Forelimb muscle (tissue), 1 donor: Measurements from ENCODE around the gene ODAD3. TPM values are rescaled to one million over a fixed set of nuclear protein-coding genes. Genes with fewer than 3 reads are reported as not detected.
"Not testable (repeated sequence)": the region's sequence is repeated elsewhere in the genome, so short reads cannot be mapped to it uniquely, and the experiment has no call there.

Experiments used
- DNase-seq: peaks from one replicate; pipeline ENCODE4 v3.0.0-alpha.2; 2013; ENCODE audit warnings: low read depth
- polyA plus RNA-seq: library from polyadenylated mRNA; unstranded; fragments of 120-200 nt; gene quantifications from one replicate; pipeline ENCODE4 v1.2.1, GENCODE V29; 2013; ENCODE audit not compliant: insufficient read length

The ODAD3 gene
- polyA plus RNA-seq, 1 donor = 0.20 TPM

- no peak for DNase-seq
These were observed 3.0 kb upstream of the ODAD3 start for GRCh38 chr19:11437955-11438354.

- no peak for DNase-seq
These were observed 952 bp upstream of the ODAD3 start for GRCh38 chr19:11435833-11436313.

- no peak for DNase-seq
These were observed 241 bp downstream of the ODAD3 start for GRCh38 chr19:11434703-11435056.

GRCh38 chr19:11433526-11433925, 1.4 kb downstream of the ODAD3 start:
- not testable (repeated sequence) for DNase-seq

GRCh38 chr19:11426656-11427055, 8.3 kb downstream of the ODAD3 start:
- DNase-seq = no peak

- DNase-seq = no peak
These were observed 9.0 kb downstream of the ODAD3 start for GRCh38 chr19:11425719-11426457.

- no peak for DNase-seq
These were observed 11.1 kb downstream of the ODAD3 start for GRCh38 chr19:11423791-11424181.

GRCh38 chr19:11423164-11423790, 11.6 kb downstream of the ODAD3 start:
- no peak for DNase-seq

- DNase-seq = no peak
These were observed 12.5 kb downstream of the ODAD3 start for GRCh38 chr19:11422163-11423065.

GRCh38 chr19:11421371-11422098, 13.4 kb downstream of the ODAD3 start:
- DNase-seq = no peak

- no peak for DNase-seq
These were observed 14.2 kb downstream of the ODAD3 start for GRCh38 chr19:11420429-11421370.

GRCh38 chr19:11418549-11419506, 16.1 kb downstream of the ODAD3 start, which contains the start of gene RGL3:
Gene RGL3, minus strand, starts transcription at chr19:11419314. Its CDS starts 36 bp downstream, at chr19:11419278.
- no peak for DNase-seq

- no peak for DNase-seq
These were observed 16.8 kb downstream of the ODAD3 start for GRCh38 chr19:11418094-11418548.

- DNase-seq = no peak
These were observed 18.4 kb downstream of the ODAD3 start for GRCh38 chr19:11416346-11417052.

- DNase-seq = no peak
These were observed 20.4 kb downstream of the ODAD3 start for GRCh38 chr19:11414544-11414943.

GRCh38 chr19:11410682-11411081, 24.2 kb downstream of the ODAD3 start:
- DNase-seq = no peak

GRCh38 chr19:11408591-11408990, 26.3 kb downstream of the ODAD3 start:
- DNase-seq = no peak

GRCh38 chr19:11406703-11407236, 28.2 kb downstream of the ODAD3 start:
- DNase-seq = not testable (repeated sequence)
